H9 (cell line): Measurements from ENCODE around the gene BASP1. TPM values are rescaled to one million over a fixed set of nuclear protein-coding genes. Genes with fewer than 3 reads are reported as not detected.
A peak's percentile ranks its signal among the peaks of the same experiment; 100 is the strongest.

Experiments used
- DNase-seq: peaks from one replicate; pipeline ENCODE4 v3.0.0-alpha.2; 2017
- H2AFZ ChIP-seq: one replicate; pipeline ENCODE4 v1.6.1; 2013; ENCODE audit warnings: mild to moderate bottlenecking, low read length, control low read depth, moderate library complexity
- H2AK5ac ChIP-seq: 2 replicates; pipeline ENCODE4 v1.6.1; 2013; ENCODE audit warnings: low read length, control low read depth, mixed read lengths; ENCODE audit not compliant: insufficient read length
- H2BK120ac ChIP-seq: one replicate; pipeline ENCODE4 v1.6.1; 2013; ENCODE audit warnings: low read depth, mild to moderate bottlenecking, low read length, control low read depth, inconsistent platforms; ENCODE audit not compliant: poor library complexity, severe bottlenecking
- H2BK12ac ChIP-seq: 2 replicates; pipeline ENCODE4 v1.6.1; 2013; ENCODE audit warnings: low read length, control low read depth, mixed read lengths, low read depth; ENCODE audit not compliant: insufficient read length
- H2BK15ac ChIP-seq: 2 replicates; pipeline ENCODE4 v1.6.1; 2013; ENCODE audit warnings: low read depth, low read length, control low read depth
- H2BK20ac ChIP-seq: one replicate; pipeline ENCODE4 v1.6.1; 2013; ENCODE audit warnings: low read depth, mild to moderate bottlenecking, low read length, control low read depth, inconsistent platforms; ENCODE audit not compliant: poor library complexity, severe bottlenecking
- H2BK5ac ChIP-seq: 2 replicates; pipeline ENCODE4 v1.6.1; 2013; ENCODE audit warnings: low read length, control low read depth, mixed read lengths; ENCODE audit not compliant: insufficient read length
- H3K14ac ChIP-seq: 2 replicates; pipeline ENCODE4 v1.6.1; 2013; ENCODE audit warnings: low read length, control low read depth; ENCODE audit not compliant: insufficient read depth
- H3K18ac ChIP-seq: 2 replicates; pipeline ENCODE4 v1.6.1; 2013; ENCODE audit warnings: low read depth, mild to moderate bottlenecking, mixed read lengths, low read length, control low read depth; ENCODE audit not compliant: insufficient read length
- H3K23ac ChIP-seq: 2 replicates; pipeline ENCODE4 v1.6.1; 2013; ENCODE audit warnings: low read length, control low read depth, mixed read lengths, low read depth; ENCODE audit not compliant: insufficient read length
- H3K23me2 ChIP-seq: 2 replicates; pipeline ENCODE4 v1.6.1; 2013; ENCODE audit warnings: low read depth, mild to moderate bottlenecking, mixed read lengths, low read length, control low read depth; ENCODE audit not compliant: insufficient read length, poor library complexity, severe bottlenecking
- H3K27ac ChIP-seq: 2 replicates; pipeline ENCODE4 v1.5.1; 2013; ENCODE audit warnings: low read length, control low read depth, mixed read lengths, low read depth; ENCODE audit not compliant: insufficient read length
- H3K27me3 ChIP-seq: 2 replicates; pipeline ENCODE4 v1.6.1; 2013; ENCODE audit warnings: low read length, control low read depth, inconsistent platforms; ENCODE audit not compliant: insufficient read depth
- H3K4ac ChIP-seq: 2 replicates; pipeline ENCODE4 v1.6.1; 2013; ENCODE audit warnings: low read depth, mild to moderate bottlenecking, control low read depth, inconsistent platforms, low read length, moderate library complexity
- H3K4me1 ChIP-seq: 2 replicates; pipeline ENCODE4 v1.6.1; 2013; ENCODE audit warnings: low read length, control low read depth, inconsistent platforms; ENCODE audit not compliant: insufficient read depth
- H3K4me2 ChIP-seq: 2 replicates; pipeline ENCODE4 v1.6.1; 2013; ENCODE audit warnings: low read length, control low read depth, mixed read lengths; ENCODE audit not compliant: insufficient read length, insufficient read depth
- H3K56ac ChIP-seq: 2 replicates; pipeline ENCODE4 v1.6.1; 2013; ENCODE audit warnings: low read depth, mild to moderate bottlenecking, mixed read lengths, low read length, control low read depth; ENCODE audit not compliant: insufficient read length
- H3K79me1 ChIP-seq: 2 replicates; pipeline ENCODE4 v1.6.1; 2013; ENCODE audit warnings: low read depth, mild to moderate bottlenecking, moderate library complexity, low read length, control low read depth, inconsistent platforms; ENCODE audit not compliant: insufficient read depth, poor library complexity, severe bottlenecking
- H3K79me2 ChIP-seq: 2 replicates; pipeline ENCODE4 v1.6.1; 2013; ENCODE audit warnings: low read length, control low read depth, inconsistent platforms; ENCODE audit not compliant: insufficient read depth
- H3K9ac ChIP-seq: 2 replicates; pipeline ENCODE4 v1.6.1; 2013; ENCODE audit warnings: low read length, control low read depth, mixed read lengths; ENCODE audit not compliant: insufficient read length; ENCODE audit errors: extremely low read depth
- H3K9me3 ChIP-seq: one replicate; pipeline ENCODE4 v1.6.1; 2013; ENCODE audit warnings: low read depth, low read length, inconsistent platforms; ENCODE audit not compliant: control insufficient read depth
- H3T11ph ChIP-seq: one replicate; pipeline ENCODE4 v1.6.1; 2013; ENCODE audit warnings: mild to moderate bottlenecking, low read length, control low read depth, inconsistent platforms
- H4K20me1 ChIP-seq: one replicate; pipeline ENCODE4 v1.6.1; 2013; ENCODE audit not compliant: control insufficient read depth, insufficient read length, insufficient read depth
- H4K5ac ChIP-seq: 2 replicates; pipeline ENCODE4 v1.6.1; 2013; ENCODE audit warnings: low read depth, mild to moderate bottlenecking, mixed read lengths, low read length, control low read depth; ENCODE audit not compliant: insufficient read length
- H4K8ac ChIP-seq: replicated peaks from 2 replicates; pipeline ENCODE4 v1.6.1; 2013; ENCODE audit warnings: low read length, control low read depth, mixed read lengths, low read depth; ENCODE audit not compliant: insufficient read length
- H4K91ac ChIP-seq: 2 replicates; pipeline ENCODE4 v1.6.1; 2013; ENCODE audit warnings: low read depth, mild to moderate bottlenecking, moderate library complexity, mixed read lengths, low read length, control low read depth; ENCODE audit not compliant: insufficient read length
- H3K27ac Mint-ChIP-seq, 3 experiments: 2 replicates in 2 of 3; 3 replicates in 1 of 3; pipeline ENCODE4 v1.8.0; 2020 to 2021; ENCODE audit warnings: mixed read lengths in 3 of 3, mild to moderate bottlenecking in 1 of 3, moderate library complexity in 1 of 3
- H3K27me3 Mint-ChIP-seq: 2 replicates; pipeline ENCODE4 v1.8.0; 2021; ENCODE audit warnings: low read depth, mild to moderate bottlenecking, moderate library complexity, mixed read lengths
- H3K36me3 Mint-ChIP-seq, 3 experiments: 2 replicates in 2 of 3; 3 replicates in 1 of 3; pipeline ENCODE4 v1.8.0; 2020 to 2021; ENCODE audit warnings: low read depth in 3 of 3, mixed read lengths in 3 of 3; ENCODE audit not compliant: insufficient read depth in 1 of 3
- H3K4me1 Mint-ChIP-seq, 2 experiments: 2 replicates each; pipeline ENCODE4 v1.8.0; 2020; ENCODE audit warnings: mixed read lengths in 2 of 2
- H3K4me3 Mint-ChIP-seq, 2 experiments: 2 replicates in 1 of 2; 3 replicates in 1 of 2; pipeline ENCODE4 v1.8.0; 2020 to 2021; ENCODE audit warnings: mild to moderate bottlenecking in 2 of 2, mixed read lengths in 2 of 2, moderate library complexity in 1 of 2
- H3K9me3 Mint-ChIP-seq, 2 experiments: 2 replicates in 1 of 2; 3 replicates in 1 of 2; pipeline ENCODE4 v1.8.0; 2020; ENCODE audit warnings: mild to moderate bottlenecking in 2 of 2, mixed read lengths in 2 of 2, moderate library complexity in 1 of 2
- CTCF ChIP-seq: fragments of 200-600 bp; sonication (generic); conservative IDR thresholded peaks from 3 replicates; pipeline ENCODE4 v1.8.0; 2021; ENCODE audit warnings: antibody characterized with exemption, mild to moderate bottlenecking
- WGBS: extraction: QIAGEN DNeasy Blood & Tissue Kit; methylation state at CpG from one replicate; pipeline ENCODE4 v1.1.7; 2013; ENCODE audit warnings: missing lambda C conversion rate, low lambda C conversion rate, mixed read lengths; ENCODE audit not compliant: insufficient read length; ENCODE audit errors: extremely low coverage; 5-methylcytosine and 5-hydroxymethylcytosine counted together
- total RNA-seq: library from RNA; stranded (reverse); gene quantifications from 2 replicates; pipeline ENCODE4 v1.2.1, GENCODE V29; 2021

Gene BASP1
- total RNA-seq, 1 experiment from 2014 or later, result 180 TPM

- H3K9ac ChIP-seq, result no peak overlapping the region
- Mint-ChIP-seq H3K36me3 (peaks cover 17 to 35% (median 35%) of the 10 kb centered on the region in 3 experiments; a peak in 6 of 7 replicates), H3K4me1 (peaks cover 24 to 27% of the 10 kb centered on the region in 2 experiments), H3K27me3 (no peaks in the 10 kb centered on the region), H3K27ac (peak overlapping the region in 1 of 3 experiments; percentile 80; a peak in 2 of 7 replicates), H3K4me3 (no peak overlapping the region), H3K9me3 (no peaks in the 10 kb centered on the region; a peak in 1 of 5 replicates)
- H3K79me1 ChIP-seq, result no peaks in the 10 kb centered on the region
- H3K56ac ChIP-seq, result no peak overlapping the region
- H3K27ac ChIP-seq, result no peak overlapping the region
- no peaks in the 10 kb centered on the region for H3K23me2 ChIP-seq
- H3K4me2 ChIP-seq, result no peak overlapping the region
- H3K23ac ChIP-seq, result no peak overlapping the region
- no peak for TF ChIP-seq CTCF
- no peak overlapping the region for H4K5ac ChIP-seq
- H3T11ph ChIP-seq, result no peak overlapping the region
- no CpG with 5 or more reads among the region's 5 CpGs for WGBS
- no peak overlapping the region for H4K91ac ChIP-seq
- H2AFZ ChIP-seq, result no peak overlapping the region
- H3K9me3 ChIP-seq, result no peaks in the 10 kb centered on the region
- H3K27me3 ChIP-seq, result no peaks in the 10 kb centered on the region
- H4K8ac ChIP-seq, result no peak overlapping the region
- no peak overlapping the region for H3K18ac ChIP-seq
- H3K4me1 ChIP-seq, result peaks cover 4% of the 10 kb centered on the region; the same call in 1 of the 2 replicates
- H2BK5ac ChIP-seq, result no peak overlapping the region
- H2BK20ac ChIP-seq, result no peak overlapping the region
- H4K20me1 ChIP-seq, result no peaks in the 10 kb centered on the region
- no peak overlapping the region for H2BK15ac ChIP-seq
- no peak overlapping the region for H2AK5ac ChIP-seq
- no peaks in the 10 kb centered on the region; the same call in 1 of the 2 replicates for H3K79me2 ChIP-seq
- H2BK120ac ChIP-seq, result no peak overlapping the region
- no peak for DNase-seq
- no peak overlapping the region for H3K4ac ChIP-seq
- no peak overlapping the region for H2BK12ac ChIP-seq
- no peak overlapping the region for H3K14ac ChIP-seq
Measured at GRCh38 chr5:17277907-17278306, 60.5 kb downstream of the BASP1 start.
